HG03159 (cell line): Measurements from ENCODE around the gene MED22.
"Not testable (repeated sequence)": the region's sequence is repeated elsewhere in the genome, so short reads cannot be mapped to it uniquely, and the experiment has no call there.

Experiments used
- ATAC-seq: cut with Tn5 transposase; IDR thresholded peaks from one replicate; pipeline ENCODE4 v1.9.1; 2021; ENCODE audit warnings: mild to moderate bottlenecking, moderate library complexity; ENCODE audit not compliant: unreplicated experiment

The MED22 gene

DNA sequence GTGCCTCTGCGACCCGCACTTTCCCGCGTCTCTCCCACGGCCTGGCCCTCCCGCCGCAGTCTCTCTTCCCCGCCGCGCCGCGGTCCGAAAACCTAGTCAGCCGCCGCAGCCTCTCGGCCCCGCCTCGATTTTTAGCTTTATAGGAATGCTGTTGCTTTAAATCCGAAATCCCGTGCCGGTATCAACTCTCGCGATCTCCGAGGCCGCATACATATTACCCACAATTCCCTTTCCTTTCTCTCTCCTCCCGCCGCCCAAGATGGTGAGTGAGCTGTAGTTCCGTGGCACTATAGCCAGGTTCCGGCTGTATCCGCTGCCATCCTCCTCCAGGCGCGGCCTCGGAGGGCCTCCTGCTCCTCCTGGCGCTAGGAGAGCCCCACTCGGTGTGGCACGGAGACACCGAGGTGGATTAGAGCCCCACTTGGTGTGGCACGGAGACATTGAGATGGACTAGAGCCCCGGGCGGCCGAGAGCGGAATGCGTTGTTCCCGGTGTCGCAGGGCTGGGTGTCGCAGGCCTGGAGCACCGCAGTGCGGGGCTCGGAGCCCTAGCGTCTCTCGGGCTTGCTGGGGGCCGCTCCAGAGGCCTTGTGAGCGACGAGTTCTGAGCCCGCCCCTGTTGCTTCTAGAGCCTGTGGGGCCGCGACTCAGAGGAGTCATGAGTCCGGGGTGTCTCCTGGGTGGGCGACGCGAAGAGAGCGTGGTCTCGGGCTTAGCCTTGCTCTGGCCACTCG lies at the start of gene MED22, which contains the start of gene RPL7A:
TSS of gene MED22 (minus strand) at position 147 of the 733 bp plus-strand sequence. CDS start 1,469 bp downstream, outside the sequence.
TSS of gene RPL7A (plus strand) at position 234 of the 733 bp plus-strand sequence. CDS start at position 260, 26 bp downstream.
- ATAC-seq = peak; percentile 66

DNA sequence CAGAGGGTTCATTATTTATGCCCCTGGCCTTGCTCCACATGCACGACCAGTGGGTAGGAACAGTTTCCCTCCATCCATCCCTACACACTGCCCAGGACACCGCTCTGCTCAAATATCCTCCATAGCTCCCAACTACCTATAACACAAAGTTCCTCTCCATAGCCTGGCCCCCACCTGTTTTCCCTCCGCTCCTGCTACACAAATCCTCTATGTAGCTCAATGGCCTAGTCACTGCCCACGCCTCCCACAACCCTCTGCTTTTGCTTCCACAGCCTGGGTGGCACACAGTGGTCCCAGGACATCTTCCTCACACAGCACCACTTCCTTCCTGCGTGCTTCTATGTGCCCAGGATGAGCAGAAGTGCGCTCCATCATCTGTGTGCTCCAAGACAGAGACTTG lies 49.4 kb upstream of the MED22 start:
- no peak for ATAC-seq

DNA sequence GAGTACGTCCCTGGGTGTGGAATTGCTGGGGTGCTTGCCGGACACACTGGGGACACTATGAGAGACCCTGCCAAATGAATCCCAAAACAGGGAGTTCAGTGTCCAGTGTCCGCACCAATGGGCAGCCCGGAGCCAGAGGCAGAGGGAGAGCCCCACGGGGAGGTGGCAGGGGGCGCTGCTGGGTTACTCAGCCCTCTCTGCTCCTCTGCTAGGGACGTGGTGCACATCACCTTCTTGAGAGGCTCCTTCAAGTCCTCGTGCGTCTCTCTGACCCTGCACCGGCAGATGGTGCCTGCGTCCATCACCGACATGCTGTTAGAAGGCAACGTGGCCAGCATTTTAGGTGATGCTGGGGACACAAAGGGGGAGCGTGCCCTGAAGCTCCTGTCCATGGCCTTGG lies 49.0 kb upstream of the MED22 start:
- no peak for ATAC-seq

DNA sequence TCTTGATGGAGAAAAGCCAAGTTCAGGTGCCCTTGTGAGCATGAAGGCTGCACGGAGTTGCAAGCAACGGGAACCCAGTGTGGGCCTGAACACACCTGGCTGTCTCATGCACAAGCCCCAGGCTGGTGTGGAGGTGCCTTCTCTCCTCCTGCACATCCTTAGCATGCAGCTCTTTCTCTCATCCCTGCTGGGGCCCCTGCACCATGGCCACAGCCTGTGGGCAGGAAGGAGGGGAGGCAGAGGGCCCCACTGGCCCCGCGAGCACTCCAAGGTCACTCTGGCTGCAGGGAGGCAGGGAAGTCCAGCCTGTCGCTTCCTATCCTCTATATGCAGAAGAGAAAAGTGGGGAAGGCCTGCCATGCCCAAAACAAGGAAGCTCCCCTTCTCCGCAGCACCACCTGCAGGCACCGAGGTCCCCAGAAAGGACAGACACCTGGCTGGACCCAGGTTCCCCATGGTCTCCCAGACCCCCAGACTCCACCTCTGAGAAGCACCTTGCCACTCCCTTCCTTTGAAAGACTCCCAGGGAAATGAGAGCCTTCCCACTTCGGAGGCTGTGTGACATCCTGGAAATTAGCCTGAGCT lies 46.8 kb upstream of the MED22 start:
- ATAC-seq = no peak

DNA sequence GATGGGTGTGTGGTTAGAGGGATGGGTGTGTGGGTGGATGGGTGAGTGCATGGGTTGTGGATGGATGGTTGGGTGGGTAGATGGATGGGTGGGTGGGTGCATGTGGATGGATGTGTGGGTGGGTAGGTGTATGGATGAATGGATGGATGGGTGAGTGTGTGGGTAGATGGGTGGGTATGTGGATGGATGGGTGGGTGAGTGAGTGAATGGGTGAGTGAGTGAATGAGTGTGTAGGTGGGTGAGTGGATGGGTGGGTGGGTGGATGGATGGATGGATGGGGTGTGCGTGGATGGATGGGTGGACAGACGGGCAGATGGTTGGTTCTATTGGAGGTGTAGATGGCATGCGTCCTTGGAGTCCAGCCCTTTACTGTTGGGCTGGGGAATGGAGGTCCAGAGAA lies 45.5 kb upstream of the MED22 start:
- no peak for ATAC-seq

DNA sequence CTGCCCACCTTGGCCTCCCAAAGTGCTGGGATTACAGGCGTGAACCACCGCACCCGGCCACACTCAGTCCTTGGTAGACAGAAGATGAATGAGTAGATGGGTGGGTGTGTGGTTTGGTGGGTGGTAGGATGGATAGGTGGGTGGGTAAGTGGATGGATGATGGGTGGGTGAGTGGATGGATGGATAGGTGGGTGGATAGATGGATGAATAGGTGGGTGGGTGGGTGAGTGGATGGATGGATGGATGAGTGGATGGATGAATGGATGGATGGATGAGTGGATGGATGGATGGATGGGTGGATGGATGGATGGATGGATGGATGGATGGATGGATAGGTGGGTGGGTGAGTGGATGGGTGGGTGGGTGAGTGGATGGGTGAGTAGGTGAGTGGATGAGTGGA lies 44.4 kb upstream of the MED22 start:
- not testable (repeated sequence) for ATAC-seq

DNA sequence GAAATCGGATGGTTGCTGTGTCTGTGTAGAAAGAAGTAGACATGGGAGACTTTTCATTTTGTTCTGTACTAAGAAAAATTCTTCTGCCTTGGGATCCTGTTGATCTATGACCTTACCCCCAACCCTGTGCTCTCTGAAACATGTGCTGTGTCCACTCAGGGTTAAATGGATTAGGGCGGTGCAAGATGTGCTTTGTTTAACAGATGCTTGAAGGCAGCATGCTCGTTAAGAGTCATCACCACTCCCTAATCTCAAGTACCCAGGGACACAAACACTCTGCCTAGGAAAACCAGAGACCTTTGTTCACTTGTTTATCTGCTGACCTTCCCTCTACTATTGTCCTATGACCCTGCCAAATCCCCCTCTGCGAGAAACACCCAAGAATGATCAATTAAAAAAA lies 43.5 kb upstream of the MED22 start:
- not testable (repeated sequence) for ATAC-seq

DNA sequence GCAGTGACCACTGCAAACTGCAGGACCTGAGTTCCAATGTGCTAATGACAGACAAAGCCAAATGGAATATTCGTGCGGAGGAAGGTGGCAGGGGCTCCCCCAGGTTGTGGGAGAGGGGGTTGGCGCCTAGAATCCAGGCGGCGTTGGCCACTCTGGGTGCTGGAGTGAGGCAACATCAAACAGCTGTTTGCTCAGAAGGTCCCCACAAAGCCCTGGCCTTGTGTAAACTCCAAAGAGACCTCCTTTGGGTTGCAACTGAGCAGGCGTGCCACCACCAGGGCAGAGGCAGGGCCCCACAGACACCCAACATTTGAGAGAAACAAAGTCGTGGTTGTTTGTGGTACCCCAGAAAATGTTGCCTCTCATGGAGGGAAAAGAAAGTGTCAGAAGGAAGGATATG lies 42.8 kb upstream of the MED22 start:
- ATAC-seq = no peak

DNA sequence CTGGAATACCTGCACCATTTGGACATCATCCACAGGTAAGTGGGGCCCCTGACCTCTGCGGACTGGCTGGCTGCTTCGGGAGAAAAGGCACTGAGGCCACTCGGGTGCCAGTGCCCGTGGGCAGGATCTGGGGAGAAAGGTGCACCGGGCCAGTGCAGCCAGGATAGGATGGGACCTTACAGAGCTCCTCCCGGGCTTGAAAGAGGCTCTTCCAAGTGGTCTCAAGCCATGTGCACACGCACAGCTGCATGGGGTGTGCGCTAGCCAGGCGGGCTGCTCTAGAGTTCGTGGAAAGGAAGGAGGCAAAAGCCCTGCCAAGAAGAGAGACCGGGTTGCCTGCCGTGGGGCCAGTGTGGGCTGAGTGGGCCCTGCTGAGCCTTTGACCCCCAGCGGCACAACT lies 41.6 kb upstream of the MED22 start:
- no peak for ATAC-seq

DNA sequence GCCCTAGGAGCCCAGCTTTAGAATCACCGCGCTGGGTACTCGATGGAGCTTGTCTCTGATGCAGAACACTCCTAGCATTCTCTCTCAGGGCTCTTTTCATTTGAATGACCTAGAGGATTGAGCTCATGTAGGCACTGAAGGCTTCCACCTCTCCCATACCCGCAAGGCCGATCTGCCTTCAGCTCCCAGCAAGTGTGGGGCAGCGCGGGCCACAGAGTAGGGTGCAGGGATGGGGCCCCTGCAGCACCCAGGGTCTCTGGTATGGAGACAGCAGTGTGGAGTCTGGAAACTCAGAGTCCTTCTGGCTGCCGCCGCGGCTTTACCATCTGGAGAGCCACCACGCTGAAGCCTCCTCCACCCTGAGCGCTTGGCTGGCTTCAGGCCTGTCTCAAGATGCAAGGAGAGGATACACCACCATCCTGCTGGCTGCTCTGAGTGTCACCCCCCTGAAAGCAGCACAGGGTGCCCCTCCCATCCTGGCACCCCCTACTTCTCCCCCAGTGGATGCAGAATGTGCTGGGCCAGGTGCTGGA lies 41.2 kb upstream of the MED22 start:
- no peak for ATAC-seq

DNA sequence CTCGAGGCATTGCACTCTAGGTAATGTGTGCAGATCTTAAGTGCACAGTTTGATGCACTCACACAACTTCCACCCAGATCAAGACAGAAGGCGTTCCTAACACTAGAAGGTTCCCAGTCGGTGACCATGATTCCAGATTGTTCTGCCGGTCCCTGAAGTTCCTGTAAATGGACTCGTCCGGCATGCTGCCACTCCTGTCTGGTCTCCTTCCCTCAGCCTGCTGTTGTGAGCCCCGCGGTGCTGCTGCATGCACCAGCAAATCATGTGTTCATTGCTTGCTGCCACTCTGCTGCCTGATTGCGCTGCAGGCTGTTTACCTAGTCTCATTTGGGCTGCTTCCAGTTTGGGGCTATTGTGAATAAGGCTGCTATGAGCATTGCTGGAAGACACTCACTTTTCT lies 39.7 kb upstream of the MED22 start:
- ATAC-seq = no peak

DNA sequence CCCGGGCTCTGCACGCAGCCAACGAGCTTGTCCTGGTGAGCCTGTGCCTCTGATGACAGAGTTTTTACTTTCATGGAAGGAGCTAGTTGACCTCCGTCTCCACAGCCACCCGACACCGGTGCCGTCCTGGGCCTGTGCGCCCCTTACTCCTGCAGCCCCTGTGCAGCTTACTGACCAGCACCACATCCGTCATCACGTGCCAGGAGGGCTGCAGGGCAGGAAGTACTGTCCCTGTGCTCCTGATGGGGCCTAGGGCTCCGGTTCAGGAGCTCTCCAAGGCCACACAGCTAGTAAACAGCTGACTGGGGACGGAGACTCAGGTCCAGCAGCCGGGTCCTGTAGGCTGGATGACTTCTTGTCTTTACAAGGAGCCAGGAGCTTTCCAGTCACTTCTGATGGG lies 38.4 kb upstream of the MED22 start:
- ATAC-seq = no peak

DNA sequence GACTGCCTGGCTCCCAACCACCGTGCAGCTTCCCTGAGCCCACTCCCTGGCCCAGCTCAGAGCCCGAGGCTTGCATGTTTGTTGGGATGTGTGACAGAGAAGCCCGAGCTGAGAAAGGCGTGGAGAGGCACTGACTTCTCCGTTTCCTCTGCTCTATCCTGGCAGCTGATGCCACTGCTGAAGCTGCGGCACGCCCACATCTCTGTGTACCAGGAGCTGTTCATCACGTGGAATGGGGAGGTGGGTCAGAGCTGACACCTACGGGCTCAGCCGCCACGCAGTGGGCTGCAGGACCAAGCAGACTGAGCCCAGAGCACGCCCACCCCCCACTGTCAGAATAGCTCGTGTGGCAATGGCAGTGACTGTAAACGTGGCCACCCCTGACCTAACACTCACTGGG lies 37.5 kb upstream of the MED22 start:
- ATAC-seq = no peak

DNA sequence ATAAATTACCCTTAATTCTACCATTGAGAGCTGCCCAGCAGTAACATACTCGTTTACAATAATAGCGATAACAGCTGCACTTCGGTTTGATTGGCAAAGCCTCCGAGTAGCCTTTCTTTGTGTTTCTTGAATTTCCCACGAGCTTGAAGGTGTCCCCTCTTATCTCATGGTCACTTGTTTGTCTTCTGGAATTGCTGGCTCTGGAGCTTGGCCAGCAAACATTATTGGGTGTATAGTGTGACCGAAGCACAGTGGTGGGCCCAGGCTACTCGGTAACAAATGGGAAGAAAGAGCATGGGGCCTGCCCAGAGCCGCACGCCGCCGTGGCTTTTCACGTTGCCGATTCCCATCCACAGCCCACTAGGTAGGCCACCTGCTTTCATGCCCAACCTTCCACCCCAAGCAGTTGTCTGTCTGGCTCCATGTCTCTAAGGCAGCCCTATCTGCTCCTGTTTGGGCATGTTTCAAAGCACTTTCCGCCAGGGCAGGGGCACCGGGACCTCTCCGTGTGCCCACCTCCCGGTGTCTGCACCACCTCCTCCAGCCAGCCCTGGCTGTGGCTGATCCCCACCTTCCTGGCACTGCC lies 36.9 kb upstream of the MED22 start:
- ATAC-seq = no peak

DNA sequence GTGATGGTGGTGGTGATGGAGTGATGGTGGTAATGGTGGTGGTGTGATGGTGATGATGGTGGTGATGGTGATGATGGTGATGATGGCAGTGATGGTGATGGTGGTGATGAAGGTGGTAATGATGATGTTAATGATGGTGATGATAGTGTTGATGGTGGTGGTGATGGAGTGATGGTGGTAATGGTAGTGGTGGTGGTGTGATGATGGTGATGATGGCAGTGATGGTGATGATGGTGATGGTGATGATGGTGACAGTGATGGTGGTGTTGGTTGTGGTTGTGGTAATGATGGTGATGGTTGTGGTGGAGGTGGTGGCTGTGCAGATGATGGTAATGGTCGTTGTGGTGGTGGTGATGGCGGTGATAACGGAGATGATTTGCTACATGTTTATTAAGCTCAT lies 35.5 kb upstream of the MED22 start:
- ATAC-seq = no peak

DNA sequence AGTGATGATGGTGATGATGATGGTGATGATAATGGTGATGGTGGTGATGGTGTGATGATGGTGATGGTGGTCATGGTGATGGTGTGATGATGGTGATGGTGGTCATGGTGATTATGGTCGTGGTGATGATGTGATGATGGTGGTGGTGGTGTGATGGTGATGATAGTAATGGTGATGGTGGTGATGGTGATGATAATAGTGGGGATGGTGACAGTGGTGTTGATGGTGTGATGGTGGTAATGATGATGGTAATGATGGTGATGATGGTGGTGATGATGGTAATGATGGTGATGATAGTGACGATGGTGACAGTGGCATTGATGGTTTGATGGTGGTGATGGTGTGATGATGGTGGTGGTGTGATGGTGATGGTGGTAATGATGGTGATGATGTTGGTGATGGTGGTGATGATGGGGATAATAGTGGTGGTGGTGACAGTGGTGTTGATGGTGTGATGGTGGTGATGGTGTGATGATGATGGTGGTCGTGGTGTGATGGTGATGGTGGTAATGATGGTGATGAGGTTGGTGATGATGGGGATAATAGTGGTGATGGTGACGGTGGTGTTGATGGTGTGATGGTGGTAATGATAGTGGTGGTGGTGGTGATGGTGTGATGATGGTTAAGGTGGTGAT lies 34.7 kb upstream of the MED22 start:
- no peak for ATAC-seq

DNA sequence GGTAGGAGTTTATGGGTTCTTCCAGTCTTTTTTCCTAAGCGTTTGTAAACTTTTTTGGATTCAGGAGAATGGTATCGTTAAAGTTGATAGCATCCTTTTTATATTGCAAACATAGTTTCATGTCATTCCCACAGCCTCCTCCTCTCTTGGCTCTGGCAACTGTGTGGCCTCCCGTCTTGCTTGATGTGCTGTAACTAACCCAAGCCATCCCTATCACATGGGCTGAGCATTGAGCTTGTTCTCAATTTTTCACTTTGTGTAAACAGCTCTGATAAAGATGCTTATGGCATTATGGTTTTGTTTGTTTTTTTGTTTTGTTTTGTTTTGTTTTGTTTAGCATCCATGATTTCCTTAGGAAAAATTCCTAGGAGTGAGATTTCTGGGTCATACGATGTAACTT lies 32.8 kb upstream of the MED22 start:
- no peak for ATAC-seq

DNA sequence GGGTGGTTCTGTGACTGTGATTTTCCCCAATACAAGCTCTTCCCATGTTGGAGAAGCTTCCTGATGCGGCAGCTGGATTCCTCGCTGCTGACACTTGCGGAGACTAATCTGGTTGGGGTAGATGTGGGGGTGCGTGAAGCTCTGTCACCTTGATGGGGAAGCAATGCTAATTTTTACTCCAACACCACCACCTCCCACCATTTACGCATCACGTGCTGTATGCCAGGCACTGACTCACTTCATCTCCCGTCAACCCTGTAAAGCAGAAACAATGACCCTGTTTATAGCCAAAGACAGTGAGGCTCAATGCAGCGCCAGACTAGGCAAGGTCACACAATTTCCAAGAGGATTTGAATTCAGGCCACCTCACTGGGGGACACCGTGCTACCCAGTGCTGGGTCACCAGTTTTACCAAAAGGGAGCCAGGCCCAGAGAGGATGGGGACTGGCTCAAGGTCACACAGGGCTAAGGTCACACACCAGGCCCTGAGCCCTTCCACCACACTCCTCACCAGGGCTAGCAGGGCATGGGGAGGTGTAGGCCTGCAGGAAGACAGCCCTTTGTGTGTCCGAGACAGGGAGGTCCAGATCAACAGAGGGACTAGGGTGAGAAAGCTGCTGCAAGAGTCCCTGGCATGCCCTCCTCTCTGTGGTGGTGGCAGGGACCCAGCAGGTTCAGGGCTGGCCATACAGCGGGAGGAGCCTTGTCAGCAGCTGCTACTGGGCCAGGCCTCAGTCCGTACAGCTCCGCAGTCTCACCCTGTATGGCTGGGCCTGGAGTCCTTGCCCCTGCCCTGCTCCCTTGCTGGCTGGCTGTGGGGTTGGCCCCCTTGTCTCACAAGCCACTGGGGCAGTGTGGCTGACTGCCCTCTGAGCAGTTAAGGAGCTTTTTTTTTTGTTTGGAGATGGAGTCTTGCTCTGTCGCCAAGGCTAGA lies 31.5 kb upstream of the MED22 start:
- no peak for ATAC-seq

DNA sequence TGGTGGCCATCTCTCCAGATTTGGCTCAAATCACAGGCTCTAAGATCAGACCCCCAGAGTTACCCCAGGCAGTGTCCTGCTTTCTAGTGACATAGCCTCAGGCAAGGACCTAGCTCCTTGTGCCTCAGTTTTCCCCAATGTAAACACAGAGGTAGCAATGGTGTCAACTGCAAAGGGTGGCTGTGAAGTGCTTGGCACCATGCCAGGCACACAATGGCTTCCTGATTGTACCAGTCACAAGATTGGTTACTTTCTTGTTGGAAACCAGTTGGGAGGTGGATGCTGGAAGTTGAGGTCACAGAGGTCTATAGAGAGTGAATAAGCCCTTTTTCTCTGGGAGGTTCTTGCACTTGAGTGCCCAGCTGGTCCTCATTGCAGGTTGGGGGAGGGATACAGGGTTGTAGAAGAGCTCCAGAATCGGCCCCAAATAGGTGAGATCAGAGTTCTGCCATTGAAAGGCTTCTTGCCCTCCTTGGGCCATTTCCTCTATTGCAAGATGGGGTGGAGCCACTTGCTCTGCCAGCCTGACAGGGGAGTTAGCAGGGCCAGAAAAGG lies 30.6 kb upstream of the MED22 start:
- ATAC-seq = no peak

DNA sequence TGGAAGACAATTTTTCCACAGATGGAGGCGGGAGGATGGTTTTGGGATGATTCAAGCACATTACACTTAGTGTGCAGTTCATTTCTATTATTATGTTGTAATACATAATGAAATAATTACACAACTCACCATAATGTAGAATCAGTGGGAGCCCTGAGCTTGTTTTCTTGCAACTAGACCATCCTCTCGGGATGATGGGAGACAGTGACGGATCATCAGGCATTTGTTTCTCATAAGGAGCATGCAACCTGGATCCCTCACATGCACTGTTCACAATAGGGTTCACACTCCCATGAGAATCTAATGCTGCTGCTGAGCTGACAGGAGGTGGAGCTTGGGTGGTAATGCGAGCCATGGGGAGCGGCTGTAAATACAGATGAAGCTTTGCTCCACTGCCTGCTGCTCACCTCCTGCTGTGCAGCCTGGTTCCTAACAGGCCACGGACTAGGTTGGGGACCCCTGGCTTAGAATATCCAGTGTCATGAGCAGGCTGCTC lies 29.8 kb upstream of the MED22 start:
- ATAC-seq = no peak
